CD4-positive, alpha-beta T cell treated with Interleukin-4 for 1 hour (primary cell): ENCODE data around the gene C14orf132.

Experiments
- DNase-seq, 2 donors: peaks; one replicate each; pipeline ENCODE4 v3.0.0-alpha.2; 2020 to 2022

C14orf132 gene

DNA sequence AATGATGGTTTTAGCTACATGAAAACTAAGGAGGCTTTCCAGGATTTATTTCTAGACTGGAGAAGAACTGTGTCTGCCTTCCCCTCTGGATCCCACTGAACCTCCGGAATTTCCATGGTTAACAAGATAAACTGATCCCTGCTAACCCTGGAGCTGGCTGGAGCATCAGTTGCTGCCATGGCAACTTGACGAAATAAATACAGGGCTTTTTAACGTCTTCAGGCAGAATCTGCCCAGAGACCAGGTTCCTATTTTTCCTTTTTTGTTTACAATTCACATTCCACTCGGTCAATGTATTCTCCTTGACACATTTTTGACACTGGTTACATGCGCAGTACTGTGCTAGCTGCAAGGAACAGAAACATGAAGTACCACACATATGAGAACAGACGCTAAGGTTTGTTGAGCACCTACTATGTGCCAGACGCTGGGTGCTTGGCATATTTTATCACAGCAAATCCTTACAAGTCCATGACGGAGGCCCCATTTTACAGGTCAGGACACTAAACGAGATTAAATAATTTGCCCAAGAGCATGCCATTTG, 1.7 kb downstream of the C14orf132 start:
- no peak for DNase-seq

DNA sequence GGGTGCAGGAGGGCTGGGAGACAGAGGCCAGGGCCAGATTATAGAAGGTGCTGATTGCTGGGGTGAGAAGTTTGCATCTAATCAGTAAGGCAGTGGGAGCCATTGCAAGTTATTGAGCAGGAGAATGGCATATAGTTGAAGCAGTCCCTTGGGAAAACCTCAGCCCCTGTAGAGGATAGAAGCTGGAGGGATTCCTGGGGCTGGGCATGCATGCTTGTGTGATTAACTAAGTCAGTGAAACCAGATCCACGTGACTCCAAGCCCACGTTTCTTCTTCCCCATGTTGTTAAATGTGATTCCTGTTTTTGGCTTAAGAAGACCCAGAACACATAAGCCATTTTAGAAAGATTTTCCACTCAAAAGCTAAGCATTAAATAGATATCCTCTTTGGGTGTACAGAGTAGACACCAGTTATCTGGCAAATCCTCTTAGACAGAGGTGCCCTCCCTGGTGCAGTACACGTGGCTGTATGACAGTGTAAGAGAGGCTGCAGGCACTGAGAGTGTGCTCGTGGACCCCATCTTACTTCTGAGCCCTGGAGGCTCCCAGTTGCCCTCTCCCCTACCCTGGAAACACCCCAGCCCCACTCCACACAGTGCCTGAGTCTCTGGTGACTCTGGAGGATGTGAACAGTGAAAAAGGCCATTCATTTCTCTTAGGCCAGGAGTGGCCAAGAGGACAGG, 3.2 kb downstream of the C14orf132 start:
- no peak for DNase-seq

DNA sequence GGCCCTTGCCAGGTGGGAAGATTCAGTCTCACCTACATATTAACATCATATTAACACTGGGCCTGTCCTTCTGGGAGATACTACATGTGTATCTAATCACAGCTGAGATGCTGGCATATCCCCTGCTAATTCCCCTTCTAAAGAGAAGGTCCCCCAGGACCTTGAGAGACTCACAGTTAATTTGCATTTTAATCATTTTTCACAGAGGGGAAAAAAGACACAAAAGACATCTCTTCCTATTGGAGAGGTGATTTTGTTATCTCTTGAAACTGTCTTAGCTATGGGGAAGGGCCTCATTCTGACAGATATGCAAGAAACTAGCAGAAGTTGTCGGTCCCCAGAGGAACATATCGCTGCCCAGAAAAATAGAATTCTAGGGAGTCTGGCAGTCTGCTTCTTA, 7.5 kb downstream of the C14orf132 start:
- DNase-seq = no peak

DNA sequence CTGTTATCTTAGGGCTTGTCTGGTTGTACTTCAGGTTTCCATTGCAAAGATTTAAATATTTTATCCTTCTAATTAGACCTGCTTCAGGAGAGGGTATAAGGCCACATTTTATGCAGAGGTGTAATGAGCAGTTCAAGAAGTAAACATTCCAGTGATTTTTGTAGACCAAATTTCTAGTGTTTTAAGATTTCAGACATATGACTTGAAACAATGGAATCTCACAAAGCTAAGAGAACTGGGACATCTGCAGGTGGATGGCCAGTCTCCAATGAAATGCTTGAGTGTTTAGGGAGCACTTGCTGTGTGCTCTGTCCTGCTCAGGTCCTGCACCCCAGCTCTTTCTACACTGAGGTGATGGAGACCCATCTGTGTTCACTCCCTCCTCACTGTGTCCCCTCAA, 7.9 kb downstream of the C14orf132 start:
- no peak for DNase-seq

DNA sequence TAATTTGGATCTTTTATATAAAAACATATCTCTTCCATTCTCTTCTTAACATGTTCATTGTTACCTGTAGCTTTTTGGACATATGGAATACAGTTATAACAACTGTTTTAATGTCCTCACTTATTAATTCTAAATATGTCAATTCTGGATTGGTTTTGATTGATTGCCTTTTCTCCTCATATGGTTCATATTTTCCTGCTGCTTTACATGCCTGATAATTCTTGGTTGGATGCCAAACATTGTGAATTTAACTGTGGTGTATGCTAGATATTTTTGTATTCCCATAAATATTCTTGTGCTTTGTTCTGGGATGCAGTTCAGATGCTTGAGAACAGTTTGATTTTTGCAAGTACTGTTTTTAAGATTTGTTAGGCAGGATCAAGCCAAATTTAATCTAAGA, 10.8 kb downstream of the C14orf132 start:
- no peak for DNase-seq

DNA sequence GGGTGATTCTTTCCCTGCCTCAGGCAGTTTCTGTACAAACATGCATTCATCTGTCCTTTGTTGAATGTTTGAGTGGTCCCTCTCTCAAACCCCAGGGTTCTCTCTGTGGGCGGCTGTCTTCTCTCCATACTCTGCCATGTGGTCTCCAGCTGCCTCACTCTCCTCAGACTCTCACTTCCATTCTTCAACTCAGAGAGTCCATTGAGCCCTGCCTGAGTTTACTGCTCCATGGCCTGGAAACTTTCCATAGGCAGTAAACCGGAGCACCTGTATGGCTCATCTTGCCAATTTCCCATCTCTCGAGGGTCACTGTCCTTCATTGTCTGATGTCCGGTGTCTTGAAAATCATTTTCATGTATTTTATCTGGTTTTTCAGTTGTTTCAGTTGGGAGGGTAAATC, 11.3 kb downstream of the C14orf132 start:
- DNase-seq = no peak

DNA sequence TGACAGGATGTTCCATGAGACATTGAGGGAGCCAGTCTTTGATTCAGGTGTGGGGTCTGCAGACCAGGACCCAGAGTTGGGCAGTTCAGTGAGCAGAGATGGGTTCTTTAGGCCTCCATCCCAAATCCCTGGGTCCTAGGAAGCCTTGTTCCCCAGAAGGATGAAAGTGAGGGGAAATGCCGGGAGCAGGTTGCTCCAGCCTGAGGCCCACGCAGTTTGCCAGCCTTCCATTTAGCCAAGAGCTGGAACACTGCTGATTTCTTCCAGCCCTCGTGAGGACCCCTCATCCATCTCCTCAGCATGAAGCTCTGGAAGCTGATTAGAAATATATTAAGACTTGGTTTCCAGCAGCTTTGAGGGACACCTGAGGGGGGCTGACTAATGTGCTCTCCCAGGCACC, 12.1 kb downstream of the C14orf132 start:
- no peak for DNase-seq

DNA sequence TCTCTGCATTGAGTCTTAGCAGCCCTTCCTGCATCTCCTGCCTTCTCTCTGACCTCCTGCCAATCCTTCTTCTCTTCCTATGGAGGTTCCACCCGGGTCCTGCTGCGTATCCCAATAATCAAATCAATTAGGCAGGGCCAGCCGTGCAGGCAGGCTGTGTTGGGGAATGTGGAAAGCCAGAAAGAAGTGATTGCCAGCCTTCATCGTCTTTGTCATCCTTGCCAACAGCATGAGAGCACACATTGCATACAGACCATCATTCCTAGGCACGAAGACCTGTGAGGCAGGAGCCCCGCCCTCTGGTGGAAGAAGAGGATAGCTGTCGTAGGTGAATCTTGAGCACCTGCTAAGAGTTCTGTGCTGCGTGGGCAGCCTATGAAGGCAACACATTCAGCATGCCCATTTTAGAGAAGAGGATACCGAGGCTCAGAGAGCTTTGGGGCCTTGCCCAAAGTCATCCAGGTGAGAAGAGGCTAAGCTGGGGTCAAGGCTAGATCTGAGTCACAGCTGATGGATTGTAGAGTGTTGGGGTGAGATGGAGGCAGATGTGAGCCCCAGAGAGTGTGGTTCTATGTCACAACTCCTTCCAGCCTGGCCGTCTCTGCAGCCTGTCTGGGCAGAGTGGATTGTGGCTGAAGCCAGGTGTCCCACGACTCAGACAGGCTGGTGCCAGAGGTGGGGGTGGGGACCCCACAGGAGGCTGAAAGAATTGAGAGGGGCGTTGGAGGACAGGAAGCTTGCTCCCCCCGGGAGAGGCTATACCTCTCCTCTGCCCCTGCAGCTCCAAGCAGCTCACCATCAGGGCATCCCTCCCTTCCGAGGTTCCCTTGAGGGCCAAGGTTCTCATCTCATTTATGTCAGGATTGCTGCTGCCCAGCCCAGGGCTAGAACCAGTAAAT, 12.7 kb downstream of the C14orf132 start:
- DNase-seq = no peak

DNA sequence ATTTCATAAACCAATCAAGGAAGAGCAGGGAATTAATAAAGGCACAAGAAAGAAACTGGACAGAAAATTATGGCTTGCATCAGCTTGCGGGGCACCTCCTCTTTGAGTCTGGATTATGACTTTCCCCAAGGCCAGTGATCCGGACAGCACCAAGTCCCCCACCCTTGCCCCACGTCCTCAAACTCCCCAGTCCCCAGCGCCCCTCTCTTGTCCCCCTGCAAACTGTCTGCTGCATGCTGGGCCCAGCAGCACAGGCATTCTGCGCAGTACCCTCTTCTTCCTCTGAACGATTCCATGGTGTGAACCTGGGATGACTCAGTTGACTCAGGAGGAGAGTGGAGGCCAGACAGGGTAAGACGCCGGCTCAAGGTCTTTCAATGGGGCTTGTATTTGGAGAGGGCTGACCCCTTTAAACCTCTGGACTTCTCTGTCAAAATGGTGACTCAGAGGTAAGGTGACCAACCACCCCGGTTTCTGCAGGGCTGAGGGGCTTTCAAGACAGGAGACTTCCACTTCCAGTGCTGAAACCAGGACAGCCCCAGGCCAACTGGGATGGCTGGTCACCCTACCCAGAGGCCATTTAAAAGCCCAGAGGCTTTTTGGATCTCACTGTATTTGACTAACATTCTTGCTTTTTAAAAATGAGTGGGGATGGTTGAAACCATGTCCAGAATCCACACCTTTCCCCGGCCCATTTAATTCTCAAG, 13.5 kb downstream of the C14orf132 start:
- no peak for DNase-seq

DNA sequence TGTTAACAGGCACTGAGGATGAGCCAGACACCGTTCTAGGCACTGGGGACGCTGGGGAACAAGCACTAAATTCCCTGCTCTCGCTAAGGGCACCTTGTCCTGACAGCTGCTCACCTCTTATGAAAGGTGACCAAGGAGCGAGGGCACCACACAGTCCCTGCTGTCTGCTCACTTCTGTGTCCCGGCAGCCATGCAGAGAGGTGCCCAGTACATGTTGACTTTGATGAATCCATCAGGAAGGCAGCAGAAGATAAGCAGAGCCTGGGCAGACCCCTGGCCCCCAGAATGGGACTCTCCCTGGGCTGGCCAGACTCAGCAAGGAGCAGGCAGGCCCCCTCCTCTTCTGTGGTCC, 14.1 kb downstream of the C14orf132 start:
- no peak for DNase-seq

DNA sequence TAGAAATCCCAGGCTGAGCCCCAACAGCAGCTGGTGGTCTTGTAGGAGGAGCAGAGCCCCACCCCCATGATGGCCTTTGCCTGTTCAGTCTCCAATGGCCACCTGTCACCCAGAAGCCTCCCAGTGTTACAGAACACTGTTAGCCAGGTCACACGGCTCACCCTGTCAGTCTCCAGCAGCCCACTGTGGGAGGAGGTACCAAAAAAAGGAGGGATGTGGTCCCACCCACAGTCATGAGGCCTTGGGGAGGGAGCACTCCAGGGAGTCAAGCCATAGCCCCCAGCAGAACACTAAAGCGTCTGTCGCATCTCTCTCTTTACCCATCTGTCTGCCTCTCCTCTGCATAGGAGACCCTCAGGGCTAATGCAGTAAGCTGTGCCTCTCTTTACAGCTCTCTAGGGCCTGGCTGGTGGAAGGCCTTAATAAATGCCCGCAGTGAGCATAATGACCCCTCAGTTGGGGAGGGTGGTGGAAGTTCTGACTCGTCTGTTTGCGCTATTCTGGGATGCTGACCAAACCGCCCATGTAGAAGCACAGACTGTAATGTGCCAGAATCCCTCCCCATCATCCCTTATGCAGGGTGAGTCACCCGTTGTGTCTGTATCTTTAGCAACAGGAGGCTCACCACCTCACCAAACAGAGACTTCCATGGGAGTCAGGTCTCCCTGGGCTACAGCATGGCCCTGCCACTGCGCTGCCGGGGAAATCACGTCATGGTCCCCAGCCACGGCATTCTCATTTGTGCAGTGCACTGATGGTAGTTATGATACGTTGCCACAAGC, 14.6 kb downstream of the C14orf132 start:
- no peak for DNase-seq

DNA sequence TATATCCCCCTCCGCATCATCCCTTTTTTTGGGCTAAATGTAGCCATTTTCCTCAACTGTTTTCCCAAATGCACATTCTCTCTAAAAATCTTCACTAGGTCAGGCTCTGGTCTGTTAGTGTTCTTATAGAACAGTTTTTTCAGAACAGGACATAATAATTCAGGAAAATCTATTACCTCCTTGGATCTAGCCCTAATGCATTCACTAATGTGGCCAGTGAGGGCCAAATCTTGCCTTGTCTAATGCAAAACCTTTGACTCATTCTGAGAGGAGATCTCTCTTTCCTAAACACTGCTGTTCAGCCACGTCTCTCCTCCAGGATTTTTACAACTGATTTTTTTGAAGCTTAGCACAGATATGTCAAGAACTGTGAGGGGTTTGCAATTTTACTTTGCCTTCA, 15.5 kb downstream of the C14orf132 start:
- DNase-seq = no peak

DNA sequence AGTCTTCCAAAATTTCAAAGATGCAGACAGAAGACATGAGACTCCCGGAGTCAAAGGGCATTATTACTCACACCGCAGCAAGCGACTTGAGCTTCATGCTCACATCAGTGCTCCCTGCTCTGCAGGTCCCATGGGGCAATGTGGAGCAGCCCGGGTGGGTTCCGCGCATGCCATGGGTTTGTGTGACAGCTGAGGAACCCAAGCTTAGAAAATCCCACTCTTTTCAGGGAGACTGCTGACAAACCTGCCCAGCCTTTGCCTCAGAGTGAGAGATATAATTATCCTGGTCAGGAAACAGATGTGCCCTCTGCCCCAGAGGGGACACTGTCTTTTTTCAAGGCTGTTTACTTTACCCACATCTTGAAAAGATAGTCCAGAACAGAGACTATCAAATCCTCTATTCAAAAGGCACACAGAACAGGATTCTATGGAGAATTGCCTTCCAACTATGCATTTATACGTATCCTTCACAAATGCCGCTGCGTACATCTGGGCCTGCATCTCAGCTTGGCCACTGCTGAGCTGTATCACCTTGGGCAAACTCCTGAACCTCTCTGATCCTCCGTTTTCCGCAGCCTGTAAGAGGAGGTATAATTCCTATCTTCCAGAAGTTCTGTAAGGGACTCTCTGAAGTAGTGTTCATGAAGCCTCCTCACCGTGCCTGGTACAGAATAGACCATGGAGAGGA, 16.0 kb downstream of the C14orf132 start:
- no peak for DNase-seq

DNA sequence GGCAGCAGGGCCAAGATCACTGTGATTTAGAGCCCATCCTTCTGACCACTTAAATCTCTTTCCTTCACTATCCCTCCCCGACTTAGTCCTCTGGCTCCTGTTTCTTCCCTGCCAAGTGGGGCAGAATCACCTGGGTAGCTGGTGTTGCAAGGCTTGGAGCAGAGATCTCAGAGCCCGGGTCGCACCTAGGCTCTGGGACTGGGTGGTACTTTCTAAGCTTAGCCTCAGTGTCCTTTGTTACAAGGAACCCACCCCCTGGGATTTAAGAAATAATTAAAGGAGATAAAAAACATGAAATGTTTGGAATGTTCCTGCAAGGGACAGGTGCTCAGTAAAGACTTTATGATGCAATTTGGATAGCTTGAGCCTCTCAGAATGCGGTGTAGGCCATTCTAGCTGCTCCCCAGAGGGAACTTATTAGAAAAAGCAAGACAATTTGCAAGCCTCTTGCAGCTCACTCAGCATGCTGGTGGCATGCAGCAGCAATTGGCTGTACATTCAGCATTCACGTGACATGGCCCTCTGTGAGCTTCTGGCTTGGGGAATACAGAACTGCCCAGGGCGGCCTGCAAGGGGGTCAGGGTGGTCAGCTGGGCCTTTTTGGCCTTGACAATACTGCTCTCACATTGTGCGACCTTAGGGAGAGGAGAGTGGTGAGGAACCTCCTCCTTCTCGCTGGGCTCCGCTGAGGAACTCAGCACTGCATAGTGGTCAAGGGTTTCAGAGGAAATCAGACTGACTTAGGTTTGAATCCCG, 16.8 kb downstream of the C14orf132 start:
- no peak for DNase-seq

DNA sequence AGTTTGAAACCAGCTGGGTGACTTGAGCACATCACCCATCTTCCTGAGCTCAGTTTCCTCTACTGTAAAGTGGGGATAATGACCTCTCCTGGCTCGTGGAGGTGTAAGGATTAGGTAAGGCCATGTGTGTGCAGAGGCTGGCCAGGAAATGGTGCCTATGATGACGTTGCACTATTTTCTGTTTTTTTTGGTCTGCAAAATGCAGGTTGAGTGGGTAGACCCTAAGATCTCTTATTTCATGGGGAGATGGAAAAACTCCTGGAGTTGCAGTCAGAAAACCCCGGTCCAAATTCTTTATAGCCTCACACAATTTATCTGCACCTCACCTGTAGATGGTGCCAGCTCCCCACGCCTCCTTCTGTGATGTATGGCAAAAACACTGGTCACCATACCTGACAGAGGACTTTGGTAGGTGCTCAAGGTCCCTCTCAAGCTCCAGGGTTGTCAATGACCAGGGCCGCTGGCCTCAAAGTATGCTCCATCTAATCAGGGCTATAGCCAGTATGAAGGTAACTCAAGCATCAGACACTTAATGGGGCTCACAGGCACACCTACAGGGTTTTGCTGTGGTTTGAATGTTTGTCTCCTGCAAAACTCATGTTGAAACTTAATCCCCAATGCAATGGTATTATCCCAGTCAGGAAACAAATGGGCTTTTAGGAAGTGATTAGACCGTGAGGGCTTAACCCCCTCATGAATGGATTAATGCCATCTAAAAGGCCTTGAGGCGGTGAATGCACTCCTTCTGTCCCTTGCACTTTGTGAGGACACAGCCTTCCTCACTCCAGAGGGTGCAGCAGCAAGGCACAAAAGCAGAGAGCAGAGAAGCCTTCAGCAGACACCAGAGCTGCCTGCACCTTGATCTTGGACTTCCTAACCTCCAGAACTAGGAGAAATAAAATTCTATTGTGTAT, 17.6 kb downstream of the C14orf132 start:
- DNase-seq = no peak

DNA sequence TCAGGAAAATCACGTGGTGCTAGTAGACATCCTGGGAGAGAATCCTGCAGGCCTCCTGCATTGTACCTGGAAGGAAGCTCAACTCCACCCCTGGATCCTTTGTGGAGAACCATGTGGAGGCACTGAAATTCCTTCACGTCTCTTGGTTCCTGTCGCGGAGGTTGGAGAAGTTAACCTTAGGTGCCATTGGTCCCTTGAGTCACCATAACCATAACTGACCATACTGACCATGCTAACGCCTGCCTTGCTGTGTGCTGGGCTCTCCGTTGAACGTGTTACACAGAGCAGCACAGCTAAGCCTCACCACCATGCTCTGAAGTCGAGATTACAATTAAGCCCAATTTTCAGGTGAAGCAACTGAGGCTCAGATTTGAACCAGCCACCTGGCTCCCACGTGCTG, 18.6 kb downstream of the C14orf132 start:
- no peak for DNase-seq

DNA sequence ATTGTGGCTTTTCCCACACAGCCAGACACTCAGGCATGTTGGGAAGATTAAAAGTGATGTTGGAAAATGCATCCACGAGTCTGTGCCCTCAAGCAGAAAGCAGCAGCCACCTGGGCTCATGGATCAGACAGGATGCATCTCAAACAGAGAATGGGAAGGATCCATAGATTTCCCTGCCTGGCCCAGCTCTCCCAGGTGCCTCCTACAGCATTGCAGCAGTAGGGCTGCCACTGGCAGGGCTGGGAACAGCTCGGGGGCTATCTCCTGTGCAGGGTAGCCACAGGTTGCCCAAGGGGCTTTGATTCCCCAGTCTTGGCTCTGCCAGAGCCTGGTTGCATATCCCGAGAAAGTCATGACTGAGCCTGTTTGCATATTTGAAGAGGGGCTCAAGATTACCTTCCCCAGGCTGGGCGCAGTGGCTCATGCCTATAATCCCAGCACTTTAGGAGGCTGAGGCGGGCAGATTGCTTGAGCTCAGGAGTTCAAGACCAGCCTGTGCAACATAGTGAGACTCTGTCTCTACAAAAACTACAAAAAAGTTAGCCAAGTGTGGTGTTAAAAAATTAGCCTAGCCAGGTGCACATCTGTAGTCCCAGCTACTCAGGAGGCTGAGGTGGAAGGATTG, 19.5 kb downstream of the C14orf132 start:
- DNase-seq = no peak

DNA sequence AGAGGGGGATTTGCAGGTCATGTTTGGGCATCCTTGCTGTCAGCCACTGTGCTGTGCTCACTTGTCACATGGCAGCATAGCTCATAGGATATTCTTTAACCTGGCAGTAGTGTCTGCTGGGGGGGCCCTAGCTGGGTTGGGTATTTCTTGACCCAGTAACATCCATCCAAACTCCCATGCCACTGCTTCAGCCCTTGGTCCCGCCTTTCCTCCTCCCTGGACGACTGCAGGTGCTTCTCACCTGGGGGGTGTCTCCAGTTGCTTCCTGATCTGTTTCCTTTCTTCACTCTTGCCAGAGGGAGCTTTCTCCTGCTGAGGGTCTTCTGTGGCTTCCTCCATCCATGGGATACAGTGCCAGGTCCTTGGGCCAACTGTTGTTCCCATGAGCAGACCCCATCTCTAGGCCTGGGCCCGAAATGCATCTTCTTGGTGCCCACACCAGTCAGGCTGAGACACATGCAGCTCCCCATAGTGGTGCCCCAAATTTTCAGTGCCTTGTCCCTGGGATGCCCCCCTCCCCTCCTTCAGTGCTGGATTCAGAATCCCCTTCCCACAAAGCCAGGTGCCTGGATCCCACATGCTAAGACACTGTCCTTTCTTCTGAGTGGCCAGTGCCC, 20.5 kb downstream of the C14orf132 start:
- no peak for DNase-seq
